ENCODE data around the gene MAGEA4.

MAGEA4 gene

GRCh38 chrX:151962034-151962433, 49.3 kb downstream of the MAGEA4 start:
- H3K4me2 ChIP-seq (ENCODE audit: low read depth, low read length) = no peak overlapping the region
- no peaks in the 10 kb centered on the region for H3K36me3 ChIP-seq (replicated peaks; ENCODE audit: insufficient read depth, low read length)
- no peak for DNase-seq
- H3K9ac ChIP-seq (ENCODE audit: low read length) = no peak overlapping the region
- H4K20me1 ChIP-seq (ENCODE audit: insufficient read depth, low read length) = no peaks in the 10 kb centered on the region
- H3K27me3 ChIP-seq (replicated peaks; ENCODE audit: insufficient read depth, low read length) = no peaks in the 10 kb centered on the region
- no peaks in the 10 kb centered on the region for H3K9me3 ChIP-seq (replicated peaks; ENCODE audit: insufficient read depth, low read length)
- no peak overlapping the region for H3K27ac ChIP-seq (ENCODE audit: low read length)
- H3K4me3 ChIP-seq (ENCODE audit: low read length) = no peak overlapping the region
- H3K79me2 ChIP-seq (ENCODE audit: low read length) = no peaks in the 10 kb centered on the region
- no peak overlapping the region for H2AFZ ChIP-seq (ENCODE audit: low read length)
- H3K4me1 ChIP-seq (ENCODE audit: low read length) = no peaks in the 10 kb centered on the region
- TF ChIP-seq EZH2phosphoT487 (IDR thresholded peaks at IDR 0.05; ENCODE audit: low read length) (no peak), CTCF (IDR thresholded peaks at IDR 0.05; ENCODE audit: low read length) (no peak)
- no peaks in the 10 kb centered on the region for H3K9me2 ChIP-seq (replicated peaks; ENCODE audit: insufficient read depth, low read length)
- H3F3A ChIP-seq (ENCODE audit: insufficient read depth, low read length) = no peaks in the 10 kb centered on the region

- no peak overlapping the region for H3K4me2 ChIP-seq (ENCODE audit: low read depth, low read length)
- no peak for TF ChIP-seq EZH2phosphoT487 (IDR thresholded peaks at IDR 0.05; ENCODE audit: low read length)
- TF ChIP-seq CTCF (IDR thresholded peaks at IDR 0.05; ENCODE audit: low read length) = no peak
- TF ChIP-seq EZH2 (optimal IDR thresholded peaks at IDR 0.05; ENCODE audit: low read depth, low read length) = no peak
- H3F3A ChIP-seq (ENCODE audit: insufficient read depth, low read length) = no peaks in the 10 kb centered on the region
- no peaks in the 10 kb centered on the region for H3K36me3 ChIP-seq (replicated peaks; ENCODE audit: insufficient read depth, low read length)
- H3K27me3 ChIP-seq (replicated peaks; ENCODE audit: insufficient read depth, low read length) = no peaks in the 10 kb centered on the region
- H3K27ac ChIP-seq (ENCODE audit: low read length) = no peak overlapping the region
- H3K4me1 ChIP-seq (ENCODE audit: low read length) = no peaks in the 10 kb centered on the region
- no peak overlapping the region for H2AFZ ChIP-seq (ENCODE audit: low read length)
- no peaks in the 10 kb centered on the region for H3K79me2 ChIP-seq (ENCODE audit: low read length)
- H3K9me3 ChIP-seq (replicated peaks; ENCODE audit: insufficient read depth, low read length) = no peaks in the 10 kb centered on the region
- H3K4me3 ChIP-seq (ENCODE audit: low read length) = no peak overlapping the region
- no peak for DNase-seq
- no peaks in the 10 kb centered on the region for H3K9me2 ChIP-seq (replicated peaks; ENCODE audit: insufficient read depth, low read length)
- H4K20me1 ChIP-seq (ENCODE audit: insufficient read depth, low read length) = no peaks in the 10 kb centered on the region
- no peak overlapping the region for H3K9ac ChIP-seq (ENCODE audit: low read length)
Measured at GRCh38 chrX:151966236-151966635, 53.5 kb downstream of the MAGEA4 start.

DNA sequence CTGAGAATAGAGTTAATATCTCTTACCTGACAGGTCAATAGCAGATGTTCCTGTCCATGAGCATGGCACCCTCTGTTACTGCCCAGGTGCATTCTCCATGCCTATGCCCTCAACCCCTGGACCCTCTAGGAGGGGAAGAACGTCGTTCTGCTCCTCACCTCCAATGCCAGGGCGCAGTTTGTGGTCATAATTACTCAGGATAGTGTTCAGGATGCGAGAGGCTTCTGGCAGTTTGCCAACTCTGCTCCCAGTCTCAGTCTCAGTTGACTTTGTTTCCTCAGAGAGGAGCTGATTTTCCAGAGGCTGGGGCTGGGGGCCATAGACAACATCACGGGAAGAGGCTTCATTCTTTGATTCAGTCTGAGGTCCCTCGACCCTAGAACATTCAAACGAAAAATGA, 57.3 kb downstream of the MAGEA4 start:
- TF ChIP-seq EZH2phosphoT487 (IDR thresholded peaks at IDR 0.05; ENCODE audit: low read length) (no peak), CTCF (IDR thresholded peaks at IDR 0.05; ENCODE audit: low read length) (no peak), EZH2 (optimal IDR thresholded peaks at IDR 0.05; ENCODE audit: low read depth, low read length) (no peak)
- Histone ChIP-seq H3K27ac (ENCODE audit: low read length) (no peak overlapping the region), H3K27me3 (replicated peaks; ENCODE audit: insufficient read depth, low read length) (no peaks in the 10 kb centered on the region), H3F3A (ENCODE audit: insufficient read depth, low read length) (no peaks in the 10 kb centered on the region), H2AFZ (ENCODE audit: low read length) (no peak overlapping the region), H4K20me1 (ENCODE audit: insufficient read depth, low read length) (no peaks in the 10 kb centered on the region), H3K9ac (ENCODE audit: low read length) (no peak overlapping the region), H3K4me3 (ENCODE audit: low read length) (no peak overlapping the region), H3K36me3 (replicated peaks; ENCODE audit: insufficient read depth, low read length) (no peaks in the 10 kb centered on the region), H3K9me3 (replicated peaks; ENCODE audit: insufficient read depth, low read length) (no peaks in the 10 kb centered on the region), H3K9me2 (replicated peaks; ENCODE audit: insufficient read depth, low read length) (no peaks in the 10 kb centered on the region), H3K4me1 (ENCODE audit: low read length) (no peaks in the 10 kb centered on the region), H3K4me2 (ENCODE audit: low read depth, low read length) (no peak overlapping the region), H3K79me2 (ENCODE audit: low read length) (no peaks in the 10 kb centered on the region)
- no peak for DNase-seq

All from MM.1S (cell line).